ENCODE measurements around the gene SIAH1.

- TF ChIP-seq CTCF (IDR thresholded peaks at IDR 0.05) (no peak), ZFX (IDR thresholded peaks at IDR 0.05; ENCODE audit: borderline replicate concordance) (no peak)
Measured at GRCh38 chr16:48366165-48367093, 18.8 kb downstream of the SIAH1 start.
